K562 (cell line): Measurements from ENCODE around the gene LST1. TPM values are rescaled to one million over a fixed set of nuclear protein-coding genes. Genes with fewer than 3 reads are reported as not detected.

Experiments used
- CAMTA2 ChIP-seq: fragments of 250-450 bp; sonication (Bioruptor Pico); conservative IDR thresholded peaks from 2 replicates; pipeline ENCODE4 v1.5.1; 2022
- ELK3 ChIP-seq: fragments of 450-650 bp; formaldehyde crosslinking; IDR thresholded peaks from 2 replicates; pipeline ENCODE4 v1.4.0; 2020; ENCODE audit warnings: mild to moderate bottlenecking
- FOXM1 ChIP-seq, 2 experiments: fragments of 450-650 bp in 1 of 2; sonication (generic) in 1 of 2; formaldehyde crosslinking in 1 of 2; IDR thresholded peaks; 2 replicates each; pipeline versions ENCODE4 v1.6.1 to v1.9.0; 2017 to 2022; ENCODE audit warnings: low read depth in 2 of 2, mild to moderate bottlenecking in 2 of 2, missing genetic modification reagents in 1 of 2, moderate library complexity in 1 of 2
- HDAC1 ChIP-seq, 2 experiments: fragments of 450-650 bp; IDR thresholded peaks; 2 replicates each; pipeline ENCODE4 v1.6.1; 2016 to 2017; ENCODE audit warnings: inconsistent platforms in 1 of 2, mild to moderate bottlenecking in 1 of 2, moderate library complexity in 1 of 2
- HLTF ChIP-seq: fragments of 450-650 bp; IDR thresholded peaks from 2 replicates; pipeline ENCODE4 v1.6.1; 2016
- NFIX ChIP-seq: fragments of 250-450 bp; sonication (Bioruptor Pico); IDR thresholded peaks from 2 replicates; pipeline ENCODE4 v1.4.0; 2020; ENCODE audit warnings: low read depth, mild to moderate bottlenecking, moderate library complexity
- SIX5 ChIP-seq, 2 experiments: IDR thresholded peaks; 2 replicates each; pipeline ENCODE4 v1.6.1; 2011; ENCODE audit warnings: low read length in 2 of 2, borderline replicate concordance in 1 of 2, low read depth in 1 of 2, mild to moderate bottlenecking in 1 of 2, moderate library complexity in 1 of 2; ENCODE audit not compliant: insufficient read depth in 1 of 2
- ZBTB17 ChIP-seq: fragments of 450-650 bp; formaldehyde crosslinking; IDR thresholded peaks from 2 replicates; pipeline ENCODE4 v1.4.0; 2020; ENCODE audit warnings: mild to moderate bottlenecking
- ZEB2 ChIP-seq: fragments of 450-650 bp; IDR thresholded peaks from 2 replicates; pipeline ENCODE4 v1.6.1; 2016
- ZNF277 ChIP-seq: fragments of 250-450 bp; sonication (Bioruptor Pico); IDR thresholded peaks from 2 replicates; pipeline ENCODE4 v1.8.0; 2022; ENCODE audit warnings: inconsistent platforms, mild to moderate bottlenecking, moderate library complexity, borderline replicate concordance
- ZNF449 ChIP-seq: fragments of 250-450 bp; sonication (Bioruptor Pico); IDR thresholded peaks from 2 replicates; pipeline ENCODE4 v1.8.0; 2022; ENCODE audit warnings: moderate library complexity, mild to moderate bottlenecking, inconsistent platforms
- ZNF518B ChIP-seq: fragments of 250-450 bp; sonication (Bioruptor Pico); IDR thresholded peaks from 2 replicates; pipeline ENCODE4 v1.5.0; 2021; ENCODE audit warnings: mild to moderate bottlenecking, moderate library complexity
- polyA plus RNA-seq, 8 experiments: library from polyadenylated mRNA; depleted of rRNA in 4 of 8; stranded (reverse) in 5 of 8; unstranded in 3 of 8; fragments of >200 nt; fragmentation: Nextera tagmentation in 2 of 8; fragmentation: Illumina TruSeq in 1 of 8; extraction: Ambion mirVana in 2 of 8; extraction: Trizol in 1 of 8; gene quantifications; 2 replicates each; pipeline versions ENCODE4 v1.2.1 to v1.2.3, GENCODE V29; 2011 to 2014; ENCODE audit warnings: inconsistent platforms in 1 of 8, missing spikeins in 1 of 8
- total RNA-seq, 7 experiments: library from RNA; depleted of rRNA in 6 of 7; stranded (reverse); fragments of >200 nt in 6 of 7; fragmentation: Illumina TruSeq in 2 of 7; extraction: Trizol in 2 of 7; gene quantifications; 2 replicates each; pipeline versions ENCODE4 v1.2.1 to v1.2.3, GENCODE V29; 2011 to 2021; ENCODE audit warnings: low replicate concordance in 1 of 7
- TF ChIP-seq, protein P1 (sequence below), 2 experiments: fragments of 450-650 bp; IDR thresholded peaks; 2 replicates each; pipeline ENCODE4 v1.6.1; 2018; ENCODE audit warnings: mild to moderate bottlenecking in 2 of 2, low read depth in 1 of 2; ENCODE audit not compliant: partially characterized antibody in 2 of 2
- TF ChIP-seq, protein P2 (sequence below): fragments of 250-450 bp; sonication (Bioruptor Pico); IDR thresholded peaks from 2 replicates; pipeline ENCODE4 v1.4.0; 2020

Gene LST1
- total and polyA plus RNA-seq, 9 of the 15 experiments (the other 6 are each of a cell fraction or from before 2014, with no cell fraction given) = 0.82 to 7.8 (median 1.7) TPM

DNA sequence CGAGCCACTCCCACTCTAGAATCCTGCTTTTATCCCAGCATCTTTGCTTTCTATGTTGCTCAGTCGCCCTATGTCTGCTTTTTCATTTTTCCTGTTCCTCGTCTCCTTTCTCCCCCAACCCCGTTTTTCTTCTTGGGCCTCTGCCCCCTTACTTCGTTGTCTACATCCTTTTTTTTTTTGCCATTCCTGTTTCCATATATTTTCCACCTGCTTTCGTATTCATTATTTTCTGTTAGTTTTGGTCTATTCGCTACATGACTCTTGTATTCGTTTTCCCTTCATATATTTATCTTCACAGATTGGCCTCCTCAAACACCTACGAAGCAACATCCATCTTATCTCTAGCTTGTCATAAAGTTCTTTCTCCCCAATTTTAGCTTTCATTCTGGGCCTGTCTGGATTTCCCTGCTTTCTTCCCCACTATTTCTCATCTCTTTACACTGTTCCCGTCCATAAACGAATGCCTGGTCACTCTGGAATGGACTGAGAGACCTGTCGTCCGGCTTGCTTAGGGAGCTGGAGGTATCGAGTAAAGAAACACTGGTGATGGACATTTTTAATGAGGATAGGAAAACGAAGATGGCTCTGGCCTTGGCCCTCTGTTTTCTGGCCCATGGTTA is 35.4 kb downstream of the LST1 start (continued):
- TF ChIP-seq ZNF277 (CRISPR knock-in tag) (no peak), CAMTA2 (CRISPR knock-in tag) (no peak), HDAC1 (IDR thresholded peaks at IDR 0.05) (0 out of 4 replicates have a peak, but pooled peaks of 1 of the 2 experiments have one; percentile 39), HLTF (peak; percentile 84), NFIX (CRISPR knock-in tag) (no peak), SIX5 (IDR thresholded peaks at IDR 0.05; ENCODE audit: borderline replicate concordance in 1 of 2, insufficient read depth in 1 of 2, low read depth in 1 of 2, low read length in 2 of 2) (no peak), ZNF518B (CRISPR knock-in tag) (no peak), ELK3 (CRISPR knock-in tag) (no peak), ZBTB17 (no peak), ZEB2 (no peak; the same call in 1 of the 2 replicates), FOXM1 (IDR thresholded peaks at IDR 0.05; ENCODE audit: low read depth) (no peak), FOXM1 (CRISPR knock-in tag; IDR thresholded peaks at IDR 0.05; ENCODE audit: low read depth) (no peak), ZNF449 (CRISPR knock-in tag) (no peak)
- TF ChIP-seq, protein P1, sequence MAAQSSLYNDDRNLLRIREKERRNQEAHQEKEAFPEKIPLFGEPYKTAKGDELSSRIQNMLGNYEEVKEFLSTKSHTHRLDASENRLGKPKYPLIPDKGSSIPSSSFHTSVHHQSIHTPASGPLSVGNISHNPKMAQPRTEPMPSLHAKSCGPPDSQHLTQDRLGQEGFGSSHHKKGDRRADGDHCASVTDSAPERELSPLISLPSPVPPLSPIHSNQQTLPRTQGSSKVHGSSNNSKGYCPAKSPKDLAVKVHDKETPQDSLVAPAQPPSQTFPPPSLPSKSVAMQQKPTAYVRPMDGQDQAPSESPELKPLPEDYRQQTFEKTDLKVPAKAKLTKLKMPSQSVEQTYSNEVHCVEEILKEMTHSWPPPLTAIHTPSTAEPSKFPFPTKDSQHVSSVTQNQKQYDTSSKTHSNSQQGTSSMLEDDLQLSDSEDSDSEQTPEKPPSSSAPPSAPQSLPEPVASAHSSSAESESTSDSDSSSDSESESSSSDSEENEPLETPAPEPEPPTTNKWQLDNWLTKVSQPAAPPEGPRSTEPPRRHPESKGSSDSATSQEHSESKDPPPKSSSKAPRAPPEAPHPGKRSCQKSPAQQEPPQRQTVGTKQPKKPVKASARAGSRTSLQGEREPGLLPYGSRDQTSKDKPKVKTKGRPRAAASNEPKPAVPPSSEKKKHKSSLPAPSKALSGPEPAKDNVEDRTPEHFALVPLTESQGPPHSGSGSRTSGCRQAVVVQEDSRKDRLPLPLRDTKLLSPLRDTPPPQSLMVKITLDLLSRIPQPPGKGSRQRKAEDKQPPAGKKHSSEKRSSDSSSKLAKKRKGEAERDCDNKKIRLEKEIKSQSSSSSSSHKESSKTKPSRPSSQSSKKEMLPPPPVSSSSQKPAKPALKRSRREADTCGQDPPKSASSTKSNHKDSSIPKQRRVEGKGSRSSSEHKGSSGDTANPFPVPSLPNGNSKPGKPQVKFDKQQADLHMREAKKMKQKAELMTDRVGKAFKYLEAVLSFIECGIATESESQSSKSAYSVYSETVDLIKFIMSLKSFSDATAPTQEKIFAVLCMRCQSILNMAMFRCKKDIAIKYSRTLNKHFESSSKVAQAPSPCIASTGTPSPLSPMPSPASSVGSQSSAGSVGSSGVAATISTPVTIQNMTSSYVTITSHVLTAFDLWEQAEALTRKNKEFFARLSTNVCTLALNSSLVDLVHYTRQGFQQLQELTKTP (IDR thresholded peaks at IDR 0.05; ENCODE audit: low read depth in 1 of 2, partially characterized antibody in 2 of 2) = peak; percentile 36 to 60
- TF ChIP-seq, protein P2, sequence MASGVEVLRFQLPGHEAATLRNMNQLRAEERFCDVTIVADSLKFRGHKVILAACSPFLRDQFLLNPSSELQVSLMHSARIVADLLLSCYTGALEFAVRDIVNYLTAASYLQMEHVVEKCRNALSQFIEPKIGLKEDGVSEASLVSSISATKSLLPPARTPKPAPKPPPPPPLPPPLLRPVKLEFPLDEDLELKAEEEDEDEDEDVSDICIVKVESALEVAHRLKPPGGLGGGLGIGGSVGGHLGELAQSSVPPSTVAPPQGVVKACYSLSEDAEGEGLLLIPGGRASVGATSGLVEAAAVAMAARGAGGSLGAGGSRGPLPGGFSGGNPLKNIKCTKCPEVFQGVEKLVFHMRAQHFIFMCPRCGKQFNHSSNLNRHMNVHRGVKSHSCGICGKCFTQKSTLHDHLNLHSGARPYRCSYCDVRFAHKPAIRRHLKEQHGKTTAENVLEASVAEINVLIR (CRISPR knock-in tag) = no peak
